Upper lobe of left lung (tissue), 6 donors: ENCODE results near the gene SPATA3. TPM values are rescaled to one million over a fixed set of nuclear protein-coding genes. Genes with fewer than 3 reads are reported as not detected.

Experiments used
- ATAC-seq, 2 donors: fragments of 200-7000 bp; cut with Tn5 transposase; one replicate each; pipeline ENCODE4 v1.9.1; 2022; ENCODE audit warnings: mild to moderate bottlenecking in 2 of 2, moderate library complexity in 2 of 2; ENCODE audit not compliant: low FRiP score in 2 of 2
- DNase-seq, 2 donors: peaks; one replicate each; pipeline ENCODE4 v3.0.0-alpha.2; 2019 to 2020
- H3K27ac ChIP-seq, 4 donors: fragments of 200-600 bp; sonication (generic); one replicate each; pipeline ENCODE4 v1.5.1; 2016 to 2019
- H3K27me3 ChIP-seq, 4 donors: fragments of 200-600 bp; sonication (generic); one replicate each; pipeline ENCODE4 v1.5.1; 2017 to 2019
- H3K36me3 ChIP-seq, 4 donors: fragments of 200-600 bp; sonication (generic); one replicate each; pipeline ENCODE4 v1.5.1; 2016 to 2019
- H3K4me1 ChIP-seq, 4 donors: fragments of 200-600 bp; sonication (generic); one replicate each; pipeline ENCODE4 v1.5.1; 2018 to 2019
- H3K4me3 ChIP-seq, 4 donors: fragments of 200-600 bp; sonication (generic); one replicate each; pipeline ENCODE4 v1.5.1; 2017 to 2019; ENCODE audit warnings: mild to moderate bottlenecking in 2 of 4, moderate library complexity in 1 of 4
- H3K9me3 ChIP-seq, 4 donors: fragments of 200-600 bp; sonication (generic); one replicate each; pipeline ENCODE4 v1.5.1; 2018 to 2019
- EP300 ChIP-seq, 4 donors: sonication (generic); formaldehyde crosslinking; IDR thresholded peaks; one replicate each; pipeline ENCODE4 v1.5.1; 2017; ENCODE audit warnings: antibody characterized with exemption in 4 of 4, control low read depth in 2 of 4
- POLR2A ChIP-seq, 4 donors: fragments of 450-650 bp; IDR thresholded peaks; one replicate each; pipeline ENCODE4 v1.5.1; 2016 to 2017; ENCODE audit warnings: antibody characterized with exemption in 4 of 4, mild to moderate bottlenecking in 2 of 4
- POLR2AphosphoS5 ChIP-seq, 2 donors: sonication (generic); formaldehyde crosslinking; IDR thresholded peaks; one replicate each; pipeline ENCODE4 v1.5.1; 2017; ENCODE audit warnings: antibody characterized with exemption in 2 of 2
- WGBS, 2 donors: methylation state at CpG; one replicate each; pipeline ENCODE4 v1.1.5; 2017 to 2018; 5-methylcytosine and 5-hydroxymethylcytosine counted together
- total RNA-seq, 6 donors: library from RNA; depleted of rRNA in 4 of 6; stranded (reverse); fragments of >200 nt in 4 of 6; gene quantifications; one replicate each; pipeline versions ENCODE4 v1.1.0 to v1.2.1, GENCODE V29; 2016 to 2021
- TF ChIP-seq, protein P1 (sequence below), 6 experiments: fragments of 450-650 bp in 4 of 6; fragments of 200-600 bp in 2 of 6; sonication (generic) in 2 of 6; IDR thresholded peaks; one replicate each; pipeline ENCODE4 v1.5.1; 2016 to 2019; ENCODE audit warnings: antibody characterized with exemption in 6 of 6
- donor health status: DM: no; HTN: no; CAD: no; lungs with moderate emphysema.
- donor health status: DM: no; HTN: yes; CAD: no; lungs with severe emphysema.

The SPATA3 gene
- total RNA-seq, 6 donors from 2014 or later: not detected

DNA sequence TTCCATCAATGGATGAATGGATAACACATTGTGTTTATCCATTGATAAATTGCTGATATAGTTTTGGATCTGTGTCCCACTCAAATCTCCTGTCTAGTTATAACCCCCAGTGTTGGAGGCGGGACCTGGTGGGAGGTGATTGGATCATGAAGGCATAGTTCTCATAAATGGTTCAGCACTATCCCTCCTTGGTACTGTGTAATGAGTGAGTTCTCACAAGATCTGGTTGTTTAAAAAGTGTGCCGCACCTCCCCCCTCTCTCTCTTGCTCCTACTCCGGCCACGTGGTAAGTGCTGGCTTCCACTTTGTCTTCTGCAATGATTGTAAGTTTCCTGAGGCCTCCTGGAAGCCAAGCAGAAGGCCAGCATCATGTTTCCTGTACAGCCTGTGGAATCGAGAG, 23.9 kb upstream of the SPATA3 start:
- DNase-seq (no peak), ATAC-seq (no peak)
- H3K4me1 ChIP-seq: no peaks in the 10 kb centered on the region
- 73% methylated on average over 5 of the region's 5 CpGs for WGBS, 2 donors
- H3K4me3 ChIP-seq: no peak overlapping the region
- no peaks in the 10 kb centered on the region for H3K9me3 ChIP-seq
- H3K27me3 ChIP-seq: no peaks in the 10 kb centered on the region
- no peaks in the 10 kb centered on the region for H3K36me3 ChIP-seq
- no peak overlapping the region for H3K27ac ChIP-seq
- TF ChIP-seq, protein P1, sequence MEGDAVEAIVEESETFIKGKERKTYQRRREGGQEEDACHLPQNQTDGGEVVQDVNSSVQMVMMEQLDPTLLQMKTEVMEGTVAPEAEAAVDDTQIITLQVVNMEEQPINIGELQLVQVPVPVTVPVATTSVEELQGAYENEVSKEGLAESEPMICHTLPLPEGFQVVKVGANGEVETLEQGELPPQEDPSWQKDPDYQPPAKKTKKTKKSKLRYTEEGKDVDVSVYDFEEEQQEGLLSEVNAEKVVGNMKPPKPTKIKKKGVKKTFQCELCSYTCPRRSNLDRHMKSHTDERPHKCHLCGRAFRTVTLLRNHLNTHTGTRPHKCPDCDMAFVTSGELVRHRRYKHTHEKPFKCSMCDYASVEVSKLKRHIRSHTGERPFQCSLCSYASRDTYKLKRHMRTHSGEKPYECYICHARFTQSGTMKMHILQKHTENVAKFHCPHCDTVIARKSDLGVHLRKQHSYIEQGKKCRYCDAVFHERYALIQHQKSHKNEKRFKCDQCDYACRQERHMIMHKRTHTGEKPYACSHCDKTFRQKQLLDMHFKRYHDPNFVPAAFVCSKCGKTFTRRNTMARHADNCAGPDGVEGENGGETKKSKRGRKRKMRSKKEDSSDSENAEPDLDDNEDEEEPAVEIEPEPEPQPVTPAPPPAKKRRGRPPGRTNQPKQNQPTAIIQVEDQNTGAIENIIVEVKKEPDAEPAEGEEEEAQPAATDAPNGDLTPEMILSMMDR (IDR thresholded peaks at IDR 0.05): no peak
- no peak for TF ChIP-seq POLR2AphosphoS5 (IDR thresholded peaks at IDR 0.05)
- no peak for TF ChIP-seq POLR2A (IDR thresholded peaks at IDR 0.05)
- no peak for TF ChIP-seq EP300 (IDR thresholded peaks at IDR 0.05)

DNA sequence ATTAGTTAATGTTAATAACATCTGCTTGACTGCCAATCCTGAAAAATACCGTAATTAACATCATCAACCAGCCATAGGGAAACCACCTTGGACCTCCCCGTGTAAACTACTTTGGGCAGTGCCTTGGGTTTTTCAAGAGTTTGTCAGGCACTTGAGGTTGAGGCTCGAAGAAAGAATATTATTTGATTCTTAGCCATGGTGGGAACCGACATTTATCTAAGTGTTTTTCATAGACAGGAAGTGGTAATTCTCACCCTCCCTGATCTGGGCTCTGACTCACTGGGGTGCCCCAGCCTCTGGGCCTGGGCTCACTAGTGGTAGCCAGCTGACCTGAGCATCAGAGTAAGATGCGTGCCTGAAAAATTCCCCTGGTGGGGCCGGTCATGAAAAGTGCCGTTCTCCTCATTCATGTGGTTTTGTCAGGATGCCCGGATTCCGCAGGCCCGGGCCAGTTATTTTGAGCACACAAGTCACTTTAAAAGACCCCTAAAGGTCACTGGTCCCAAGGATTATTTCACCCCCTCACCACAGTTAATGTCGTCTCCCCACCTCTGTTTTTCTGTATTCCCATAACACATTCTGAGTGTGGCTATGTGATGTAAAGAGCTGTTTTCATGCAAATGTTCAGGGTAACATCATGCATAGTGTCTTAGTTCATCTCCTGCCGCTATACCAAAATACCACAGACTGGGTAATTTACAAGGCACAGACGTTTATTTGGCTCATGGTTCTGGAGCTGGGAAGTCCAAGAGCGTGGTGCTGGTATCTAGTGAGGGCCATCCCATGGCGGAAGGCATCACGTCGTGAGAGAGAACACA, 21.6 kb upstream of the SPATA3 start:
- H3K27ac ChIP-seq: no peak overlapping the region
- H3K36me3 ChIP-seq: no peaks in the 10 kb centered on the region
- no peaks in the 10 kb centered on the region for H3K9me3 ChIP-seq
- no peak for DNase-seq
- WGBS, 2 donors: 65 to 68% methylated on average over 16 to 17 of the region's 17 CpGs
- ATAC-seq: peak; percentile 41 to 51
- no peaks in the 10 kb centered on the region for H3K4me1 ChIP-seq
- no peak for TF ChIP-seq POLR2A (IDR thresholded peaks at IDR 0.05)
- TF ChIP-seq, protein P1 (IDR thresholded peaks at IDR 0.05): no peak
- TF ChIP-seq EP300 (IDR thresholded peaks at IDR 0.05): no peak
- TF ChIP-seq POLR2AphosphoS5 (IDR thresholded peaks at IDR 0.05): no peak
- H3K27me3 ChIP-seq: no peaks in the 10 kb centered on the region
- no peak overlapping the region for H3K4me3 ChIP-seq

DNA sequence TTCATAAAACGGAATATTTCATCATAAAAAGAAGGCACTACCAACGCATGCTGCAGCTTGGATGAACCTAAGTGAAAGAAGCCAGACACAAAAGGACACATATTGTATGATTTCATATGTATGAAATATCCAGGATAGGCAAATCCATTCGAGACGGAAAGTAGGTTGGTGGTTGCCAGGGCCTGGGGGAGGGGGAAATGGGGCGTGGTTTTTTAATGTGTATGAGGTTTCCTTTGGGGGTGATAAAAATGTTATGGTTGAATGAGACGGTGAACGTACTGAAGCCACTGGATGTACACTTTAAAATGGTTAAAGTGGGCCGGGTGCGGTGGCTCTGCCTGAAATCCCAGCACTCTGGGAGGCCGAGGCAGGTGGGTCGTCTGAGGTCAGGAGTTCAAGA, 20.0 kb upstream of the SPATA3 start:
- TF ChIP-seq POLR2AphosphoS5 (IDR thresholded peaks at IDR 0.05): no peak
- no peak for TF ChIP-seq EP300 (IDR thresholded peaks at IDR 0.05)
- H3K36me3 ChIP-seq: no peaks in the 10 kb centered on the region
- ATAC-seq: no peak
- H3K4me3 ChIP-seq: no peak overlapping the region
- no peak for DNase-seq
- no peak overlapping the region for H3K27ac ChIP-seq
- WGBS, 2 donors: 72 to 80% methylated on average over 11 of the region's 11 CpGs
- no peaks in the 10 kb centered on the region for H3K9me3 ChIP-seq
- H3K4me1 ChIP-seq: no peaks in the 10 kb centered on the region
- no peaks in the 10 kb centered on the region for H3K27me3 ChIP-seq

DNA sequence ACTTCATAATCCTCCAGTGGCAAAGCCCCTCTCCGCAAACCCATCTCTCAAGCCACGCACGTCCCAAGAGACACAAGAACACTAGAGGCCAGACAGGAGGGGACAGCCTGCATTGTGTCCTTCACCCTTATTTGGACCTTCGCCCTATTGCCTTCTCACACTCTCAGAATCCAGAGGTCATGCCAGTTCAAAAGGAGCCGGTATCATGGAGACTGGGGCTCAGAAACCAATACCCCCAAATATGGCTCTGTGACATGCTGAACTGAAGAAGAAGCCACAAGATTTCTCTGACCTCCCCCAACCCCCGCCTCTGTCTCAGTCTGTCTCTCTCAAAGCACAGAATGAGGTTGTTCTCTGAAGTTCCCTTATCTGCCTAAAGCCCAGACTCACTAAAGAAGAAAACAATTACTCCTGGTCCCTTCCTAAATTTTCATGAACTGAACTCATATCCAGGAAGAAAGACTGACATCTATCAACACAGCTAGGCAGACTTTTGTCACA, 19.2 kb upstream of the SPATA3 start:
- H3K4me1 ChIP-seq: no peaks in the 10 kb centered on the region
- TF ChIP-seq POLR2AphosphoS5 (IDR thresholded peaks at IDR 0.05): no peak
- no peak for TF ChIP-seq POLR2A (IDR thresholded peaks at IDR 0.05)
- TF ChIP-seq, protein P1 (IDR thresholded peaks at IDR 0.05): no peak
- TF ChIP-seq EP300 (IDR thresholded peaks at IDR 0.05): no peak
- H3K9me3 ChIP-seq: no peaks in the 10 kb centered on the region
- H3K4me3 ChIP-seq: no peak overlapping the region
- no peaks in the 10 kb centered on the region for H3K36me3 ChIP-seq
- ATAC-seq: no peak
- H3K27ac ChIP-seq: no peak overlapping the region
- DNase-seq: no peak
- no peaks in the 10 kb centered on the region for H3K27me3 ChIP-seq
- 79 to 81% methylated on average over 6 of the region's 6 CpGs for WGBS, 2 donors

DNA sequence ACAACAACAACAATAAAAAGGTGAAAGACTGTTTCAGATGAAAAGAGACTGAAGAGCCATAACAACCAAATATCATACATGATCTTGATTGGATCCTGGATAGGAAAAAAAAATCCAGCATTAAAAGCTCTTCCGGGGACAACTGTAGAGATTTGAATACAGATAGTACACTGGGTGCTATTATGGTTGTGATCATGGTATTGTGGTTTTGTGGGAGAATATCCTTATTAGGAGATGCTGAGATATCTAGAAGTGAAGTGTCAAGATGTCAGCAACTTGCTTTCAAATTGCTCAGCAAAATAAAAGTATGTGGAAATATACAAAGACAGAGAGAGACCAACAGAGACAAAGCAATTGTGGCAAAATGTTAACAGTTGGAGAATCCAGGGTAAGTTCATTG, 15.5 kb upstream of the SPATA3 start:
- Histone ChIP-seq H3K27me3 (no peaks in the 10 kb centered on the region), H3K4me3 (no peak overlapping the region), H3K4me1 (no peaks in the 10 kb centered on the region), H3K36me3 (no peaks in the 10 kb centered on the region), H3K9me3 (no peaks in the 10 kb centered on the region), H3K27ac (no peak overlapping the region)
- no peak for DNase-seq
- 80 to 85% methylated on average over 1 of the region's 1 CpG for WGBS, 2 donors
- no peak for ATAC-seq
- TF ChIP-seq EP300 (IDR thresholded peaks at IDR 0.05) (no peak), POLR2A (IDR thresholded peaks at IDR 0.05) (no peak), POLR2AphosphoS5 (IDR thresholded peaks at IDR 0.05) (no peak)
- TF ChIP-seq, protein P1 (IDR thresholded peaks at IDR 0.05): no peak
